GM21515 (cell line): ENCODE measurements around the gene LRRN3.

Experiments used
- ATAC-seq: cut with Tn5 transposase; IDR thresholded peaks from one replicate; pipeline ENCODE4 v1.9.1; 2021; ENCODE audit not compliant: unreplicated experiment

LRRN3 gene

DNA sequence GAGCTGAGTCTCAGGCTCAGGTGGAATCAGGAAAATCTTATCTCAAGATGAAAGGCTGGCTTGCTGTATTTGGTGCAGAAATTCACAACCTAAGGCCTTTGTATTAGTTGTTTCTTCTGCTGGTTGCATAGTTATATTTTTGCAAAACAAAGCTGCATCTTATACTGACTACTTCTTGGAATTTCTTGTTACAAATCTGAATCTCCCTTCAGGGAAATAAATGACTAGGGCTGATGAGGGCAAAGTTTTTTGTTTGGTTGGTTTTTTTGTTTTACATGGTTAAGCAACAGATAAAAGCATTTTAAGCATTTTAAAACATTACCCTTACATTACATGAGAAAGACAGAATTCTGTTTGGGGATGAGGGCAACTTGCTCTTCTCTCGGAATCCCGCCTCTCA, 13.9 kb upstream of the LRRN3 start:
- ATAC-seq: no peak

GRCh38 chr7:111080495-111081105, 10.3 kb upstream of the LRRN3 start:
- ATAC-seq: no peak

GRCh38 chr7:111081546-111082267, 9.2 kb upstream of the LRRN3 start:
- ATAC-seq: no peak

- no peak for ATAC-seq
These were observed 8.6 kb upstream of the LRRN3 start for GRCh38 chr7:111082351-111082750.

DNA sequence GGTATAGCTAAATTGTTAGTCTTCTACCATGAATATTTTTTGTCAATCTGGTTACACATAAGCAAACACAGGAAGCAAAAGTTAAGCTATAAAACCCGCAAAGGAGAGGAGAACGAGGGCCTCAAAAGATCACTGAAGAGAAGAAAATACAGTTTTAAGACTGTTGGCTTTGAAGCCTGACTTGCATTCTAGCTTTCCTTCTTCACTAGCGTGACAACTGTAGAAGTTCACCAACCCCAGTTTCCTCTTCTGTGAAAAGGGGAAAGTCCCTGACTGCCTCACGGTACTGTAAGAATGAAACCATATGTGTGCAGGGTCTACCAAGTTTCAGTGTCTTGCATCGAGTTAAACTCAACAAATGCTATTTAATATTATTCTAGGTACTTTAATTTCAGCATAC, 7.5 kb upstream of the LRRN3 start:
- peak; percentile 99 for ATAC-seq

DNA sequence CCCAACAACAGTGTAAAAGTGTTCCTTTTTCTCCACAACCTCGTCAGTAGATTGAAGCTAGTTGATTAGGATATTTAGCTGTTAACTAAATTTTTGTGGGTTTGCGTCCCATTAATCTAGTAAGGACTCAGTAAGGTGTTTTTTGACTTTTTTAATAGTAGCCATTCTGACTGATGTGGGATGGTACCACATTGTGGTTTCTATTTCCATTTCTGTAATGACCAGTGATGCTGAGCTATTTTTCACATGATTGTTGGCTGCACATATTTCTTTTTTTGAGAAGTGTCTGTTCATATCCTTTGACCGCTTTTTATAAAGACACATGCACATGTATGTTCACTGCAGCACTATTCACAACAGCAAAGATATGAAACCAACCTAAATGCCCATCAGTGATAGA, 5.6 kb upstream of the LRRN3 start:
- ATAC-seq: no peak

DNA sequence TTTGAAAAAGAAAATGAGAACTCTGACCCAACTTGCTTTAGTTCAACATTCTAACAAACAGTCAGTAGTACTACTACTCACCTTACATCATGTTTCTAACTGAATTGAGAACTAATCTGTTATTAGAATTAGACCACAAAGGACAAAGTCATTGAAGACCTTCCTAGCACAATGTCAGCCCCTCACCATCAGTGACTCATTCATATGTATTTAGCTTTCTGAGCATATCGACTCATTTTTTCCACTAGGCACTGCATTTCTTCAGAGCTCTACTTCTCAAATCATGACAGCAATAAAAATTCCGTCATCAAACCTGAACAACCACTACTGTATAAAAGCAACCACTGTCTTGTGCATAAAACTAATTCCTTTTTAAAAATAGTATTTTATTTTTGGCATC, 4.4 kb upstream of the LRRN3 start:
- no peak for ATAC-seq

DNA sequence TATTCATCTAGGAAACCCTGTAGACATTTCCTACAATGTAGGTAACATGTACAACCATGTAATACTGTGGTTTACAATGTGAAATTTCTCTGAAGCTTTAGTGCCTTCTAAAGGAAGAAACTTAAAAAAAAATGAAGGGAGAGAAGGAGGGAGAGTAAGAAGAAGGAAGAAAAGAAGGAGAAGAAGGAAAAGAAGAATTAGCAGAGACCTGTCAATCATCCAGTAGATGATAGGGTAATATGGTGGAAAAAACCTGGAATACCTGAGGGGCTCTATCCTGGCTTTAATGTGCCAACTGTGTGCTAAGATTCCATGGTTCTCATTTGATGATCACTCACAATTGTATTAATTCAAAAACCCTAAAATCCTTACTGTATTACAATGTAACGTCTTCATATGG, 2.6 kb upstream of the LRRN3 start:
- no peak for ATAC-seq

DNA sequence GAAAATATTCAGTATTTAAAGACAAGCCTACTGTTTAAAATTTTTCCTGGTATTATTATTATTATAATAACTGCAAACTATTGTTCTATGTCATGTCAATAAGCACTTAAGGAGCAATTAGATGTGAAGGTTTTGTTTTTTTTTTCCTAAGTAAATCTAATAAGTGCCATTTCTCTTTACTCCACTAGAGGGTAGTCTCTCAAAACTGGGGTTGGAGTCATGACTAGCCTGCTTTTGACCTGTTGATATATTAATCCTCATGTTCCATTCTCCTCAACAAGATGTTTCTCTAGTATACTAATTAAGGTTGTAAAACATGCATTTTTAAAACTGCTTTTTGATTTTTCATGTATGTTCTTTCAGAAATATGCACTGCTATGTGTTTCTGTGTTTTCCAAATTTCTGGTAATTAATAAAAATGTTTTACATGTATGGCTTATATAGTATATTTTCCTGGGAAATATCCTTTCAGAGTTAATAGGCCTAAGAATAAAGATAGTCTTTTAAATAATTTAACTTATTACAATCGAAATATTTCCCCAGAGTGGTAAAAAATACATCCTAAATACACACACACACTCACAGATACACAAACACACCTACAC, 1.0 kb upstream of the LRRN3 start:
- peak; percentile 52 for ATAC-seq

GRCh38 chr7:111091593-111092358, 849 bp downstream of the LRRN3 start:
- no peak for ATAC-seq

DNA sequence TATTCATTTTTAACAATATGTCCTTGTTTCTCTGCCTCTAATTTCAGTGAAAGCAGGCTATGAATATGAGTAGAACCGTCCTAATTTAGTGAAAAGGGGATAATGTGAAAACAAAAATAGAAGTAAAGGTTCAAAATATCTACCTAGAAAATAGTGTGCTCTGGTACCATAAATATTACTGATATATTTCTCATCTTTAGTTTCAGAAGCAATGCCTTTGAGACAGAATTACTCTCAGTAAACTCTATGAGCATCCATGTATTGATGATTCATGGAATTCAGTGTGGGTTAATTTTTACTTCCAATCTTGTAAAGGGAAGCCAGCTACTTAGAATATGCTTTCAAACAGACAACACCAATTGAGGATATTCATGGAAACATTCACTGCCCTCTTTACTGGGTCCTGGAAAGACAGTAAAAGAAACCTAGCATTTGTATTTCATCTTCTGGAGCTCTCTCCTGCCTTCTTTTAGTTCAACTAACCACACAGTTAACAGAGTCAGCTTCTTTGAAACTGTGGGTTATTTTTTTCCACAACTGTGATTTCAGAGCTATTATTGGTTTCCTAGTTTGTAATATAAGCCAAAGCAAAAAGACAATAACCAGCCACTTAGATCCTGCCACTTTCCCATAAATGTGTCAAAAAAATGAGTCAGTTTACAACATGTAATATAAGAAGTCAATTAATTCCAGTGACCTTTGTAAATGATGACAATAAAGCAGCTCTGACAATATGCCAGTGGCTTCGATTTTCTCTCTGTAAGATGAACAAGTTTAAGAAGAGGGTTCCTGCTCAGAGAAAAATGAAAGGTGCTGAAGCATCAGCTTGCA, 1.7 kb downstream of the LRRN3 start:
- ATAC-seq: peak; percentile 65

- ATAC-seq: no peak
These were observed 2.6 kb downstream of the LRRN3 start for GRCh38 chr7:111093496-111093895.

GRCh38 chr7:111094419-111094818, 3.5 kb downstream of the LRRN3 start:
- ATAC-seq: no peak

DNA sequence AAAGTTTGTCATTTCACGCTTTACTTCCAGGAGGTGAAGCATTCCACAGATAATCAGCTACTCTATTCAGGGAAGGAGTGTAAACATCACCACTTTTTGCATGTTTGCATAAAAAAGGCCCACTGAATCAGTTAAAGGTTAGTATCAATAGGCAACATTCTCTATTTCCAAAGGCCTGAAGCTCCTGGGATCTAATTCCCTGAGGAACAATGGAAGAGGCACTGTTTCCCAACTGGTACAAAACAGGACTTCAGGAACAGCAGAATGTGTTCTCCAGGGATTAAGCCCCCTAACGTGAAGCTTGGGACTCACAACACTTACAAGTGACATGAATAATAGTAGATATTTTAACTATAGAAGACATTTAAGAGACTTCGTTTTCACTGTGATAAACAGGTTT, 6.1 kb downstream of the LRRN3 start:
- no peak for ATAC-seq

GRCh38 chr7:111098011-111098925, 7.3 kb downstream of the LRRN3 start:
- ATAC-seq: peak; percentile 67

DNA sequence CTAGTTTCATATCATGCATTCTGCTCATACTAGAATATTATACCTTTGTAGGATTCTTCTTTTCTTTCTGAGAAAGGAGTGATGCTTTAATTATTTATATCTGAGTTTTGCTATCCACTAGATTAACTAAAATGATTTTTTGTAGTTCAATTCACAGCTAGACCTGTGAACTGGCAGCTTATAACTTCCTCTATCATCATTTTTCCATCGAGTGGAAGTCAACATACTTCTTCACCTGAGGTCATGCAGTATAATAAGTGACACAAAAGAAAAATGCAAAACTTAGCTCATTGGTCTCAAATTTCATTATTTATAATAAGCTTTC, 8.0 kb downstream of the LRRN3 start:
- no peak for ATAC-seq

- no peak for ATAC-seq
These were observed 11.1 kb downstream of the LRRN3 start for GRCh38 chr7:111101856-111102646.

- no peak for ATAC-seq
These were observed 12.2 kb downstream of the LRRN3 start for GRCh38 chr7:111103136-111103535.

DNA sequence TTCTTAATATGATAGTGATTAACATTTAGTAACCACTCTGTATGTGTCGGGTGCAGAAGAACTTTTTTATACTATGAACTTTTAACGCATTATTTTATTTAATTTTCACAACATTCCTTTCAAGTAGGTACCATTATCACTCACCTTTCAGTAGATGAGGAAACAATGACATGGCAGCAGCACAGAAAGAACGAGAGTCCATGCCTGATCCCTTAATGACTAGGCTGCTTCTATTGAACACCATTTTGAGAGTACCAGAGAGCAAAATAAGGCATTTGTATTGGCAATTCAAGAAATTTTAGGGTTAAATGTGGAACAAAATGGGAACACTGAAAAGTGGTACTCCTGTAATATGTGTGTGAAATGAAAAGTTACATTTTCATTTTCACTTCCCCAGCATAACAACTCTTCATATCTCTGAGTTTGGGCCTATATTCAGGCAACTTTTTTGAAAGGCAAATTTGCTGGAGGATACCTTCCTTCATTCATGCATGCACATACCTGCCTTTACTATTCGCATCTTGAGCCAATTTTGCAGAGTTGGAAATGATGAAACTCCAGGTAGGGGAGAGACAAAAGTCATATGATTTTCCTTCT, 12.8 kb downstream of the LRRN3 start:
- peak; percentile 65 for ATAC-seq
